Activated T-helper 1 cell treated with anti-CD3 and anti-CD28 coated beads, Interleukin-2, amount 50 U/mL, for 16 hours (primary cell): ENCODE measurements around the gene PPIC.

Experiments
- DNase-seq, 2 donors: peaks; one replicate each; pipeline ENCODE4 v3.0.0-alpha.2; 2020; ENCODE audit warnings: low read depth in 1 of 2, low spot score in 1 of 2

PPIC gene

GRCh38 chr5:123036391-123037103 is at the start of gene PPIC:
TSS of gene PPIC (minus strand) at chr5:123036725. CDS start at chr5:123036625, 100 bp downstream.
- no peak for DNase-seq

GRCh38 chr5:123085638-123086286 is 49.2 kb upstream of the PPIC start:
- DNase-seq: no peak

GRCh38 chr5:123084730-123085605 is 48.4 kb upstream of the PPIC start:
- no peak for DNase-seq

GRCh38 chr5:123083298-123083697 is 46.8 kb upstream of the PPIC start:
- no peak for DNase-seq

- DNase-seq: no peak
Observed at GRCh38 chr5:123080215-123080614, 43.7 kb upstream of the PPIC start.

GRCh38 chr5:123075521-123076163 is 39.1 kb upstream of the PPIC start:
- no peak for DNase-seq

GRCh38 chr5:123068368-123068938 is 31.9 kb upstream of the PPIC start:
- no peak for DNase-seq

GRCh38 chr5:123066016-123066415 is 29.5 kb upstream of the PPIC start:
- no peak for DNase-seq

- DNase-seq: no peak
Observed at GRCh38 chr5:123059455-123059854, 22.9 kb upstream of the PPIC start.

GRCh38 chr5:123051206-123051605 is 14.7 kb upstream of the PPIC start:
- no peak for DNase-seq

GRCh38 chr5:123047706-123048105 is 11.2 kb upstream of the PPIC start:
- DNase-seq: no peak

- no peak for DNase-seq
Observed at GRCh38 chr5:123046222-123046621, 9.7 kb upstream of the PPIC start.

- DNase-seq: no peak
Observed at GRCh38 chr5:123044926-123045617, 8.5 kb upstream of the PPIC start.

- DNase-seq: no peak
Observed at GRCh38 chr5:123039673-123040072, 3.1 kb upstream of the PPIC start.

GRCh38 chr5:123037104-123037418 is 536 bp upstream of the PPIC start:
- DNase-seq: no peak

- no peak for DNase-seq
Observed at GRCh38 chr5:123035918-123036390, 571 bp downstream of the PPIC start.

- no peak for DNase-seq
Observed at GRCh38 chr5:123035360-123035917, 1.1 kb downstream of the PPIC start.

- no peak for DNase-seq
Observed at GRCh38 chr5:123033157-123033671, 3.3 kb downstream of the PPIC start.

GRCh38 chr5:123028222-123028621 is 8.3 kb downstream of the PPIC start:
- DNase-seq: no peak

GRCh38 chr5:123014689-123015088 is 21.8 kb downstream of the PPIC start:
- no peak for DNase-seq
